H9 (cell line): ENCODE data around the gene OARD1. TPM values are rescaled to one million over a fixed set of nuclear protein-coding genes. Genes with fewer than 3 reads are reported as not detected.
A peak's percentile ranks its signal among the peaks of the same experiment; 100 is the strongest.

ENCODE experiments used
- DNase-seq: peaks from one replicate; pipeline ENCODE4 v3.0.0-alpha.2; 2017
- H2AFZ ChIP-seq: one replicate; pipeline ENCODE4 v1.6.1; 2013; ENCODE audit warnings: mild to moderate bottlenecking, low read length, control low read depth, moderate library complexity
- H2AK5ac ChIP-seq: 2 replicates; pipeline ENCODE4 v1.6.1; 2013; ENCODE audit warnings: low read length, control low read depth, mixed read lengths; ENCODE audit not compliant: insufficient read length
- H2BK120ac ChIP-seq: one replicate; pipeline ENCODE4 v1.6.1; 2013; ENCODE audit warnings: low read depth, mild to moderate bottlenecking, low read length, control low read depth, inconsistent platforms; ENCODE audit not compliant: poor library complexity, severe bottlenecking
- H2BK12ac ChIP-seq: 2 replicates; pipeline ENCODE4 v1.6.1; 2013; ENCODE audit warnings: low read length, control low read depth, mixed read lengths, low read depth; ENCODE audit not compliant: insufficient read length
- H2BK15ac ChIP-seq: 2 replicates; pipeline ENCODE4 v1.6.1; 2013; ENCODE audit warnings: low read depth, low read length, control low read depth
- H2BK20ac ChIP-seq: one replicate; pipeline ENCODE4 v1.6.1; 2013; ENCODE audit warnings: low read depth, mild to moderate bottlenecking, low read length, control low read depth, inconsistent platforms; ENCODE audit not compliant: poor library complexity, severe bottlenecking
- H2BK5ac ChIP-seq: 2 replicates; pipeline ENCODE4 v1.6.1; 2013; ENCODE audit warnings: low read length, control low read depth, mixed read lengths; ENCODE audit not compliant: insufficient read length
- H3K14ac ChIP-seq: 2 replicates; pipeline ENCODE4 v1.6.1; 2013; ENCODE audit warnings: low read length, control low read depth; ENCODE audit not compliant: insufficient read depth
- H3K18ac ChIP-seq: 2 replicates; pipeline ENCODE4 v1.6.1; 2013; ENCODE audit warnings: low read depth, mild to moderate bottlenecking, mixed read lengths, low read length, control low read depth; ENCODE audit not compliant: insufficient read length
- H3K23ac ChIP-seq: 2 replicates; pipeline ENCODE4 v1.6.1; 2013; ENCODE audit warnings: low read length, control low read depth, mixed read lengths, low read depth; ENCODE audit not compliant: insufficient read length
- H3K23me2 ChIP-seq: 2 replicates; pipeline ENCODE4 v1.6.1; 2013; ENCODE audit warnings: low read depth, mild to moderate bottlenecking, mixed read lengths, low read length, control low read depth; ENCODE audit not compliant: insufficient read length, poor library complexity, severe bottlenecking
- H3K27ac ChIP-seq: 2 replicates; pipeline ENCODE4 v1.5.1; 2013; ENCODE audit warnings: low read length, control low read depth, mixed read lengths, low read depth; ENCODE audit not compliant: insufficient read length
- H3K27me3 ChIP-seq: 2 replicates; pipeline ENCODE4 v1.6.1; 2013; ENCODE audit warnings: low read length, control low read depth, inconsistent platforms; ENCODE audit not compliant: insufficient read depth
- H3K4ac ChIP-seq: 2 replicates; pipeline ENCODE4 v1.6.1; 2013; ENCODE audit warnings: low read depth, mild to moderate bottlenecking, control low read depth, inconsistent platforms, low read length, moderate library complexity
- H3K4me1 ChIP-seq: 2 replicates; pipeline ENCODE4 v1.6.1; 2013; ENCODE audit warnings: low read length, control low read depth, inconsistent platforms; ENCODE audit not compliant: insufficient read depth
- H3K4me2 ChIP-seq: 2 replicates; pipeline ENCODE4 v1.6.1; 2013; ENCODE audit warnings: low read length, control low read depth, mixed read lengths; ENCODE audit not compliant: insufficient read length, insufficient read depth
- H3K56ac ChIP-seq: 2 replicates; pipeline ENCODE4 v1.6.1; 2013; ENCODE audit warnings: low read depth, mild to moderate bottlenecking, mixed read lengths, low read length, control low read depth; ENCODE audit not compliant: insufficient read length
- H3K79me1 ChIP-seq: 2 replicates; pipeline ENCODE4 v1.6.1; 2013; ENCODE audit warnings: low read depth, mild to moderate bottlenecking, moderate library complexity, low read length, control low read depth, inconsistent platforms; ENCODE audit not compliant: insufficient read depth, poor library complexity, severe bottlenecking
- H3K79me2 ChIP-seq: 2 replicates; pipeline ENCODE4 v1.6.1; 2013; ENCODE audit warnings: low read length, control low read depth, inconsistent platforms; ENCODE audit not compliant: insufficient read depth
- H3K9ac ChIP-seq: 2 replicates; pipeline ENCODE4 v1.6.1; 2013; ENCODE audit warnings: low read length, control low read depth, mixed read lengths; ENCODE audit not compliant: insufficient read length; ENCODE audit errors: extremely low read depth
- H3K9me3 ChIP-seq: one replicate; pipeline ENCODE4 v1.6.1; 2013; ENCODE audit warnings: low read depth, low read length, inconsistent platforms; ENCODE audit not compliant: control insufficient read depth
- H3T11ph ChIP-seq: one replicate; pipeline ENCODE4 v1.6.1; 2013; ENCODE audit warnings: mild to moderate bottlenecking, low read length, control low read depth, inconsistent platforms
- H4K20me1 ChIP-seq: one replicate; pipeline ENCODE4 v1.6.1; 2013; ENCODE audit not compliant: control insufficient read depth, insufficient read length, insufficient read depth
- H4K5ac ChIP-seq: 2 replicates; pipeline ENCODE4 v1.6.1; 2013; ENCODE audit warnings: low read depth, mild to moderate bottlenecking, mixed read lengths, low read length, control low read depth; ENCODE audit not compliant: insufficient read length
- H4K8ac ChIP-seq: replicated peaks from 2 replicates; pipeline ENCODE4 v1.6.1; 2013; ENCODE audit warnings: low read length, control low read depth, mixed read lengths, low read depth; ENCODE audit not compliant: insufficient read length
- H4K91ac ChIP-seq: 2 replicates; pipeline ENCODE4 v1.6.1; 2013; ENCODE audit warnings: low read depth, mild to moderate bottlenecking, moderate library complexity, mixed read lengths, low read length, control low read depth; ENCODE audit not compliant: insufficient read length
- H3K27ac Mint-ChIP-seq, 3 experiments: 2 replicates in 2 of 3; 3 replicates in 1 of 3; pipeline ENCODE4 v1.8.0; 2020 to 2021; ENCODE audit warnings: mixed read lengths in 3 of 3, mild to moderate bottlenecking in 1 of 3, moderate library complexity in 1 of 3
- H3K27me3 Mint-ChIP-seq: 2 replicates; pipeline ENCODE4 v1.8.0; 2021; ENCODE audit warnings: low read depth, mild to moderate bottlenecking, moderate library complexity, mixed read lengths
- H3K36me3 Mint-ChIP-seq, 3 experiments: 2 replicates in 2 of 3; 3 replicates in 1 of 3; pipeline ENCODE4 v1.8.0; 2020 to 2021; ENCODE audit warnings: low read depth in 3 of 3, mixed read lengths in 3 of 3; ENCODE audit not compliant: insufficient read depth in 1 of 3
- H3K4me1 Mint-ChIP-seq, 2 experiments: 2 replicates each; pipeline ENCODE4 v1.8.0; 2020; ENCODE audit warnings: mixed read lengths in 2 of 2
- H3K4me3 Mint-ChIP-seq, 2 experiments: 2 replicates in 1 of 2; 3 replicates in 1 of 2; pipeline ENCODE4 v1.8.0; 2020 to 2021; ENCODE audit warnings: mild to moderate bottlenecking in 2 of 2, mixed read lengths in 2 of 2, moderate library complexity in 1 of 2
- H3K9me3 Mint-ChIP-seq, 2 experiments: 2 replicates in 1 of 2; 3 replicates in 1 of 2; pipeline ENCODE4 v1.8.0; 2020; ENCODE audit warnings: mild to moderate bottlenecking in 2 of 2, mixed read lengths in 2 of 2, moderate library complexity in 1 of 2
- CTCF ChIP-seq: fragments of 200-600 bp; sonication (generic); conservative IDR thresholded peaks from 3 replicates; pipeline ENCODE4 v1.8.0; 2021; ENCODE audit warnings: antibody characterized with exemption, mild to moderate bottlenecking
- WGBS: extraction: QIAGEN DNeasy Blood & Tissue Kit; methylation state at CpG from one replicate; pipeline ENCODE4 v1.1.7; 2013; ENCODE audit warnings: missing lambda C conversion rate, low lambda C conversion rate, mixed read lengths; ENCODE audit not compliant: insufficient read length; ENCODE audit errors: extremely low coverage; 5-methylcytosine and 5-hydroxymethylcytosine counted together
- total RNA-seq: library from RNA; stranded (reverse); gene quantifications from 2 replicates; pipeline ENCODE4 v1.2.1, GENCODE V29; 2021

The OARD1 gene
- total RNA-seq, 1 experiment from 2014 or later: 36.6 TPM

GRCh38 chr6:41028561-41029412, 43.4 kb downstream of the OARD1 start:
- H4K5ac ChIP-seq: no peak overlapping the region
- H3K9ac ChIP-seq: peak overlapping the region; percentile 5
- H2BK20ac ChIP-seq: no peak overlapping the region
- no peak overlapping the region for H2AK5ac ChIP-seq
- H4K91ac ChIP-seq: no peak overlapping the region
- no peak overlapping the region for H2AFZ ChIP-seq
- H3K23me2 ChIP-seq: peaks cover 8% of the 10 kb centered on the region
- no peaks in the 10 kb centered on the region for H3K27me3 Mint-ChIP-seq
- peak; percentile 76 for DNase-seq
- H3T11ph ChIP-seq: peak overlapping the region; percentile 73
- no peak overlapping the region for H3K23ac ChIP-seq
- H3K27ac ChIP-seq: no peak overlapping the region
- H4K20me1 ChIP-seq: no peaks in the 10 kb centered on the region
- H3K79me1 ChIP-seq: no peaks in the 10 kb centered on the region
- no peaks in the 10 kb centered on the region for H3K9me3 Mint-ChIP-seq
- no peak overlapping the region for H2BK12ac ChIP-seq
- H3K4ac ChIP-seq: no peak overlapping the region
- H3K36me3 Mint-ChIP-seq: 0 out of 7 replicates have a peak, but pooled peaks cover 0 to 4% (median 0%) of the 10 kb centered on the region in 3 experiments
- no peaks in the 10 kb centered on the region for H3K9me3 ChIP-seq
- no CpG with 5 or more reads among the region's 13 CpGs for WGBS
- peak overlapping the region; percentile 81 for H3K18ac ChIP-seq
- no peak for TF ChIP-seq CTCF
- peaks cover 22% of the 10 kb centered on the region in 2 experiments for H3K4me1 Mint-ChIP-seq
- H3K27ac Mint-ChIP-seq: peak overlapping the region in 1 of 3 experiments; percentile 63; a peak in 1 of 7 replicates
- H3K4me1 ChIP-seq: peaks cover 8% of the 10 kb centered on the region
- H3K56ac ChIP-seq: no peak overlapping the region
- peak overlapping the region; percentile 61 to 68 for H3K4me3 Mint-ChIP-seq
- no peak overlapping the region for H2BK120ac ChIP-seq
- no peak overlapping the region for H4K8ac ChIP-seq
- no peaks in the 10 kb centered on the region for H3K79me2 ChIP-seq
- peak overlapping the region; percentile 91 for H3K14ac ChIP-seq
- H2BK15ac ChIP-seq: no peak overlapping the region
- H2BK5ac ChIP-seq: no peak overlapping the region
- no peaks in the 10 kb centered on the region for H3K27me3 ChIP-seq
- peak overlapping the region; percentile 61 for H3K4me2 ChIP-seq
